ENCODE results near the gene HRH1.
A peak's percentile ranks its signal among the peaks of the same experiment; 100 is the strongest.

Gene HRH1

DNA sequence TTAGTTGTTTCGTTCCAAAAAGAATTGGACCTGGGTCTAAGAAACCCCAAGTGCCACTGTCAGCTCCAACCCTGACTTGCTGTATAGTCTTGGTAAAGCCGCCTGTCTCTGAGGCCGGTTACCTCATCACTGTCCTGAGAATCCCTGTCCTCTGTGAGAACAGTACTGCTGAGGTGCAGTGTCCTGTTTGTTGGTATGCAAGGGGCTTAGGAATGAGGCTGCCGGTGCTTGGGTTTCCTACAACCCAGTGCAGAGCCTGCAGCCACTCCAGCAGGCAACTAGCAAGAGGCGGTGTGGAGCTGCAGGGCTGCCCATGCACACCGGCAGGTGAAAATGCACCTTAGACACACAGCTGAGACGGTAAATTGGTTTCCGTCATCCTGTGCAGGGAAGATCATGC is 65.9 kb downstream of the HRH1 start:
- no peak for DNase-seq (ENCODE audit: low spot score)
- Histone ChIP-seq H3K4me3 (no peak overlapping the region), H3K27ac (no peak overlapping the region)
- TF ChIP-seq, protein P1, sequence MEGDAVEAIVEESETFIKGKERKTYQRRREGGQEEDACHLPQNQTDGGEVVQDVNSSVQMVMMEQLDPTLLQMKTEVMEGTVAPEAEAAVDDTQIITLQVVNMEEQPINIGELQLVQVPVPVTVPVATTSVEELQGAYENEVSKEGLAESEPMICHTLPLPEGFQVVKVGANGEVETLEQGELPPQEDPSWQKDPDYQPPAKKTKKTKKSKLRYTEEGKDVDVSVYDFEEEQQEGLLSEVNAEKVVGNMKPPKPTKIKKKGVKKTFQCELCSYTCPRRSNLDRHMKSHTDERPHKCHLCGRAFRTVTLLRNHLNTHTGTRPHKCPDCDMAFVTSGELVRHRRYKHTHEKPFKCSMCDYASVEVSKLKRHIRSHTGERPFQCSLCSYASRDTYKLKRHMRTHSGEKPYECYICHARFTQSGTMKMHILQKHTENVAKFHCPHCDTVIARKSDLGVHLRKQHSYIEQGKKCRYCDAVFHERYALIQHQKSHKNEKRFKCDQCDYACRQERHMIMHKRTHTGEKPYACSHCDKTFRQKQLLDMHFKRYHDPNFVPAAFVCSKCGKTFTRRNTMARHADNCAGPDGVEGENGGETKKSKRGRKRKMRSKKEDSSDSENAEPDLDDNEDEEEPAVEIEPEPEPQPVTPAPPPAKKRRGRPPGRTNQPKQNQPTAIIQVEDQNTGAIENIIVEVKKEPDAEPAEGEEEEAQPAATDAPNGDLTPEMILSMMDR (IDR thresholded peaks at IDR 0.05): no peak

DNA sequence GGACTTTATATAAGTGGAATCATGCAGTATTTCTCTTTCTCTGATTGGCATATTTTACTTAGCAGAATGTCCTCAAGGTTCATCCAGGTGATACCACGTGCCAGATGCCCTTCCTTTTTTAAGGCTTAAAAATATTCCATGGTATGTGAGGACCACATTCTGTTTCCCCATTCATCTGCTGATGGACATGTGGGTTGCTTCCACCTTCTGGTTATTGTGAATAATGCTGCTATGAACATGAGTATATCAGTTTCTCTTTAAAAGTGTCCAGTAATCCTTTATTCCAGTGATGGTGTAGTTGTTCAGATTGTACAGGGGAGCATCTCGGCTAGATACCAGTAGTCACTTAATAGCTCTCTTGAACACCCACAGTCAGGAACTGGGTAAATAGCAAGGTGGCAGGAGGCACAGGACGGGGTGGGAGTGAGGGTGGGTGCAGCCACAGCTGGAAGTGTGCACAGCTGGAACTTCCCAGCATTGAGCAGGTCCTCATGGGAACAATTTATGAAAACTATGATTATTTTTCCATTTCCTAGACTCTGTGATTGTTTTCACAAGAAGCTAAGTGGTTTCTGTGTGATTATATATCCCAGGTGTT is 67.6 kb downstream of the HRH1 start:
- no peak for DNase-seq (ENCODE audit: low spot score)
- no peak overlapping the region for H3K27ac ChIP-seq
- no peak overlapping the region for H3K4me3 ChIP-seq
- TF ChIP-seq, protein P1 (IDR thresholded peaks at IDR 0.05): no peak

DNA sequence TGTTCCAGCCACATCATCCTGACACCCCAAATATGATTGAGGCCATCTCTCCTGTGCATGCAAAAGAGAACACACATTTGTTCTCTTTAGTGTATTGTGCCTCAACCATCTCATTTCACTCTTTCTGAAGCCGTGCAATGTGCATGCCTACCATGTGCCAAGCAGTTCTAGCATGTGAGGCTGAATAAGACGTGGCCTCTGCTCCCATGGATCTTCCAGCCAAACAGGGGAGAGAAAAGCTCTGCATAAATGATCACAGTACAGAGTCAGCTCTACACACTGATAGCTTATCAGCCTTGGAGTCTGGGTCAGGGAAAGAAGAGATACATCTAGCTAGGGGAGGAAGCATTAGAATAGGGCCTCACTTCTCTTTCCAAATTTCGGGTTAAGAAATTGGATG is 69.7 kb downstream of the HRH1 start:
- no peak for DNase-seq (ENCODE audit: low spot score)
- TF ChIP-seq, protein P1 (IDR thresholded peaks at IDR 0.05): no peak
- Histone ChIP-seq H3K27ac (no peak overlapping the region), H3K4me3 (no peak overlapping the region)

DNA sequence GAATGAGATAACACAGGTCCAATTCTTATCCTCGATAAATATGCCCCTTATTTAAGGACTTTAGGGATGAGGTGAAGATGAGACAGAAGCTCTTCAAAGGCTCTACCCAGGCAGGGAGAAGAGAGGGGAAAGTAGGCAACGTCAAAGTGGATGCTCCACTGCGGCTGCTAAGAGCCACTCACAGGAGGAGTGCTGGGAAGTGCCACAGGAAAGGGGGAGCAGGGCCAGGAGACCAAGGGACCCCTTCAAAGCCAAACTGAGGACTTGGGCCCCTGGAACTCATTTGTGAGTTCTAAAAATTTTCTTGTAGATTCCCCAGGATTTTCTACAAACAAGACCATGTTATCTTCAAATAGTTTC is 70.6 kb downstream of the HRH1 start:
- TF ChIP-seq, protein P1 (IDR thresholded peaks at IDR 0.05): no peak
- Histone ChIP-seq H3K4me3 (peak overlapping the region; percentile 50), H3K27ac (peak overlapping the region; percentile 30 to 82)
- DNase-seq (ENCODE audit: low spot score): no peak

DNA sequence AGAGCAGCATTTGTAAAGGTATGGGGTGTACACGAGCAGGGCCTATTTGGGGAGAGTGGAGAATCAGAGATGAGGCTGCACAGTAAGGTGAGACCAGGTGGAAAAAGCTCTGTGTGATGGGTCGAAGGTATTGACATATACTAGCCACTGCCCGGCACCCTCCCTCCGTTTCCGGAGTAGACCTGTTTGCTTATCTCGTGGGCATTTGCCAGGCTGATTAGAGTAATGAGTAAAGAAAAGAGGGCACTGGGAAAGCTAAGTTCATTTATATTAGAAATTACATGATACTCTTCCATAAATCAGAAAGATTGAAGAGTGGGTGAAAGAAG is 71.7 kb downstream of the HRH1 start:
- TF ChIP-seq, protein P1 (IDR thresholded peaks at IDR 0.05): no peak
- H3K4me3 ChIP-seq: peak overlapping the region; percentile 50
- no peak for DNase-seq (ENCODE audit: low spot score)
- peak overlapping the region; percentile 30 to 82 for H3K27ac ChIP-seq

DNA sequence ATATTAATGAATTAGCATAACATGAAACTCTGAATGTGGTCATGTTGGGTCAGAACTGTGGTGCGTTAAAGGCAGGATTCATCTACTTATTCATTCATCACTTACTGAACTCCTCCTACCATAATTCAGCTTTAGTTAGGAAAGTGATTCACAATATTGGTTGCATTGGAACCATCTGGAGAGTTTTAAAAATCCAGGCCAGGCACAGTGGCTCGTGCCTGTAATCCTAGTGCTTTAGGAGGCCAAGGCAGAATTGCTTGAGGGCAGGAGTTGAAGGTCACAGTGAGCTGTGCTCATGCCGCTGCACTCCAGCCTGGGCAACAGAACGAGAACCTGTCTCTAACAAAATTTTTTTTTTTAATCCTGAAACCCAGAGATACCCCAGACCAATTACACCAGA is 73.7 kb downstream of the HRH1 start:
- Histone ChIP-seq H3K27ac (no peak overlapping the region), H3K4me3 (no peak overlapping the region)
- DNase-seq (ENCODE audit: low spot score): no peak
- TF ChIP-seq, protein P1 (IDR thresholded peaks at IDR 0.05): no peak

DNA sequence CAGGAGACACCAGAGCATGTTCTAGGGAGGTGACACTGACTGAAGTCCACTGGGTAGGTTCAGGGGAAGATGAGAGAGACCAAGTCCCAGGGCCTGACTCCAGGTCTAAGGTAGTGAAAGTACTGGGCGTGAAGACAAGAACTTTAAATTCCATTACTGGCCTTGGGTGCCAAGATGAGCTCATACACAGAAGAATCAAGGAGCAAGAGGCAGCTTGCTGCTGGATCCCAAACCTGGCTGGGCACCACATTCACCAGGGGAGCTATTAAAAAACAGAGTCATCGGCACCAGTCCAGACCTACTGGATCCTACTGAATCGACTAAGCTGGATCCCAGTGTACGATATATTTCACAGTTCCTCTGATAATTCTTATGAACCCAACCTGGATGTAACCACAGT is 75.8 kb downstream of the HRH1 start:
- no peak for DNase-seq (ENCODE audit: low spot score)
- TF ChIP-seq, protein P1 (IDR thresholded peaks at IDR 0.05): no peak
- no peak overlapping the region for H3K4me3 ChIP-seq
- H3K27ac ChIP-seq: no peak overlapping the region
